ENCODE measurements around the gene JAML.
"Not testable (repeated sequence)": the region's sequence is repeated elsewhere in the genome, so short reads cannot be mapped to it uniquely, and the experiment has no call there.

JAML gene

GRCh38 chr11:118200497-118200896 lies 24.3 kb downstream of the JAML start:
- Histone ChIP-seq H3K36me3 (no peaks in the 10 kb centered on the region), H4K20me1 (no peaks in the 10 kb centered on the region), H3K4me2 (no peak overlapping the region), H3K27me3 (no peaks in the 10 kb centered on the region), H3K4me3 (no peak overlapping the region), H3K9me3 (no peaks in the 10 kb centered on the region), H3K27ac (no peak overlapping the region), H3K4me1 (no peaks in the 10 kb centered on the region), H3K9ac (no peak overlapping the region)
- TF ChIP-seq Cebpa-rat (IDR thresholded peaks at IDR 0.05), result no peak

DNA sequence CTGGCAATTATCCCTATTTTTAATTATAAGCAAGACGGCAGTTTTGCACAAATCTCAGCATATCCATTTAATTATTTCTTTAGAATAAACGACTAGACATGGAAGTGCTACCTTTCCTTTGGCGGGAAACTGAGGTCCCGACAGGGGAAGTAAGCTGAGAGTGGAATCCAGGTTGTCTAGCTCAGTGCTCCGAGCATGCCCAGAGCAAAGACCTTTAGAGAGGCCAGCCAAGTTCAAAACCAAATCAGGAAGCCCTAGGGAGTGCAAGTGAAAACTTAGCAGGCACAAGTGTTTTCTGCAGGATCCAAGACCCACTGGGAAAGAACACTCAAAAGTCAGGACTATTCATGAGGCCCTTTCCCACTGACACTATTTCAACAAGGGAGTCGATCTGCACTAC lies 25.7 kb downstream of the JAML start:
- TF ChIP-seq Cebpa-rat (IDR thresholded peaks at IDR 0.05), result no peak
- Histone ChIP-seq H3K9me3 (no peaks in the 10 kb centered on the region), H4K20me1 (no peaks in the 10 kb centered on the region), H3K27ac (no peak overlapping the region), H3K4me2 (no peak overlapping the region), H3K27me3 (no peaks in the 10 kb centered on the region), H3K4me1 (no peaks in the 10 kb centered on the region), H3K9ac (no peak overlapping the region), H3K4me3 (no peak overlapping the region), H3K36me3 (no peaks in the 10 kb centered on the region)

GRCh38 chr11:118198370-118198769 lies 26.4 kb downstream of the JAML start:
- Histone ChIP-seq H4K20me1 (no peaks in the 10 kb centered on the region), H3K4me3 (no peak overlapping the region), H3K9me3 (no peaks in the 10 kb centered on the region), H3K27me3 (no peaks in the 10 kb centered on the region), H3K4me1 (no peaks in the 10 kb centered on the region), H3K36me3 (no peaks in the 10 kb centered on the region), H3K9ac (no peak overlapping the region), H3K4me2 (no peak overlapping the region), H3K27ac (no peak overlapping the region)
- TF ChIP-seq Cebpa-rat (IDR thresholded peaks at IDR 0.05), result no peak

DNA sequence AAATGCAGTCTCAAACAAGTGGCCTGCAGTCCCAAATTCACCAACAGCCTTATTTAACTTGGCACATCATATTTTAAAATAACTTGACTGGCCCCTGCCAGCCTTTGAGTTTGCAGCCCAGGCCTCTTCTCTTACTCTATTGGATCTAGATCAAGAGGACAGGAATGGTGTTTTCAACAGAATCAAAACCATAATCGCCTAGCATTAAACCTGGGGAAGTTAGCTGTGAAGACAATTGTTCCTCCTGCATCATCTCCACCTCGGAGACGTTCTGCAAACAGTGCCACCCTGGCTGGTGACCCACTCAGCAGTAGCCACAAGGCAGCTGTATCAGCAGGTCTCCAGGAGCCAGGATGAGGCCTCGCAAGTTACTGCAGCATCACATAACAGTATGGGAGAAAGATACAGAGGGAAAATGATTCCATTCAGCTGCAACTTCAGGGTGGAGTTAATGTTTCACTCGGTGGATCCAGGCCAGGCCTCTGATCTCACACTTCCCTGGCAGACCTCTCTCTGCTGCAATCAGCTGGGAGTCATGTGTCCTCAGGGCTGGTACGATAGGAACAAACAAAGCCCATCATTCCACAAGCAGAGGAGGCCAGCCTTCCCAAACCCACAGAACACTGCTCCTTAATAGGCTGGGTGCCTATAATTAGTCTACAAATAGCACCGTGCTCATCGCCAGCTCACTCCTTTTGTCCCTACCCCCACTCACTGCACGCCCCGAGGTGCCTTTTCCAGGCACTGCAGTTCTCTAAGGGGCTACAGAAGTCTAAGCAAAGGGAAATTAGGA lies 29.8 kb downstream of the JAML start:
- peaks cover 18% of the 10 kb centered on the region for H3K9me3 ChIP-seq
- no peaks in the 10 kb centered on the region for H3K27me3 ChIP-seq
- no peak overlapping the region for H3K4me2 ChIP-seq
- no peak for TF ChIP-seq Cebpa-rat (IDR thresholded peaks at IDR 0.05)
- no peaks in the 10 kb centered on the region for H3K36me3 ChIP-seq
- no peak overlapping the region for H3K4me3 ChIP-seq
- H3K27ac ChIP-seq, result no peak overlapping the region
- H3K4me1 ChIP-seq, result no peaks in the 10 kb centered on the region
- H3K9ac ChIP-seq, result no peak overlapping the region
- H4K20me1 ChIP-seq, result no peaks in the 10 kb centered on the region

DNA sequence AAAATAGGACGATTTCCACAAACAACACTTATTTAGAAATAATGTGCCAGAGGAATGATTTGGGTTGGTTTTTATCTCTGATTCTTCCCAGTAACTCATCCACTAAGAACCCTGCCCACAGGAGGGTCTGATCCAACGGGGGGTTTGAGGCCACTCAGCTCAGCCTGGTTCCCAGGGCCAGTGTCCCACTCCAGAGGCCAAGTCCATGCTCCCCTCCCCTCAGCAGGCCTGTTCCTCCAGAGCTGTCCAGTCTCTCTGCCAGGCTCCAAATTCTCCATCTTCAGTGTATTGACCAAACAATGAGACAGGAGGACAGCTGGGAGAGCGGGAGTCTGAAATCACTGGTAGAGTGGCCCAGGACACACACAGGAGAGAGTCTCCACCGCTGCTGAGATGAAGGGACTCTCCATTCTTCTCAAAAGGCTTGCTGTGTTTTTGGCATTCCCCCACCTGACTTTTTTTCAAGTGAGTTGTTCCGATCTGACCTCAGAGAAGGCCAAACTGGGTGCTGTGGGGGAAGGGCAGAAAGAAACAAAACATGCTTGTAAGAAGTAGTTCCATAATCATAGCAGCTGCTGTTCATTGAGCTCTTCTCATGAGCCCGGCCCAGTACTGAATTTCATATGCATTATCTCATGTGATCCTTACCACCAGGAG lies 30.8 kb downstream of the JAML start:
- Histone ChIP-seq H3K9me3 (peaks cover 18% of the 10 kb centered on the region), H3K4me2 (no peak overlapping the region), H3K4me1 (no peaks in the 10 kb centered on the region), H4K20me1 (no peaks in the 10 kb centered on the region), H3K27me3 (no peaks in the 10 kb centered on the region), H3K27ac (no peak overlapping the region), H3K36me3 (no peaks in the 10 kb centered on the region), H3K9ac (no peak overlapping the region), H3K4me3 (no peak overlapping the region)
- no peak for TF ChIP-seq Cebpa-rat (IDR thresholded peaks at IDR 0.05)

- H3K4me3 ChIP-seq, H3K9ac ChIP-seq, H3K4me1 ChIP-seq, H4K20me1 ChIP-seq, H3K27ac ChIP-seq, H3K4me2 ChIP-seq, H3K36me3 ChIP-seq, H3K27me3 ChIP-seq: not testable (repeated sequence)
- peaks cover 18% of the 10 kb centered on the region for H3K9me3 ChIP-seq
These were observed 32.0 kb downstream of the JAML start for GRCh38 chr11:118192817-118193216.

DNA sequence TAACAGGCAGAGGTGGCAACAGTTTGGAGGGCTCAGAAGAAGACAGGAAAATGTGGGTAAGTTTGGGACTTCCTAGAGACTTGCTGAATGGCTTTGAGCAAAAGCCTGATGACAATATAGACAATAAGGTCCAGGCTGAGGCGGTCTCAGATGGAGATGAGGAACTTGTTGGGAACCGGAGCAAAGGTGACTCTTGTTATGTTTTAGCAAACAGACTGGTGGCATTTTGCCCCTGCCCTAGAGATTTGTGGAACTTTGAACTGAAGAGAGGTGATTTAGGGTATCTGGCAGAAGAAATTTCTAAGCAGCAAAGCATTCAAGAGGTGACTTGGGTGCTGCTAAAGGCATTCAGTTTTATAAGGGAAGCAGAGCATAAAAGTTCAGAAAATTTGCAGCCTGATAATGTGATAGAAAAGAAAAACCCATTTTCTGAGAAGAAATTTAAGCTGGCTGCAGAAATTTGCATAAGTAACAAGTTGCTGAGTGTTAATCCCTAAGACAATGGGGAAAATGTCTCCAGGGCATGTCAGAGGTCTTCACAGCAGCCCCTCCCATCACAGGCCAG lies 33.8 kb downstream of the JAML start:
- not testable (repeated sequence) for H3K27me3 ChIP-seq, H3K4me1 ChIP-seq, H4K20me1 ChIP-seq, H3K4me2 ChIP-seq, H3K4me3 ChIP-seq, H3K9ac ChIP-seq, H3K27ac ChIP-seq, H3K36me3 ChIP-seq
- peaks cover 18% of the 10 kb centered on the region for H3K9me3 ChIP-seq

DNA sequence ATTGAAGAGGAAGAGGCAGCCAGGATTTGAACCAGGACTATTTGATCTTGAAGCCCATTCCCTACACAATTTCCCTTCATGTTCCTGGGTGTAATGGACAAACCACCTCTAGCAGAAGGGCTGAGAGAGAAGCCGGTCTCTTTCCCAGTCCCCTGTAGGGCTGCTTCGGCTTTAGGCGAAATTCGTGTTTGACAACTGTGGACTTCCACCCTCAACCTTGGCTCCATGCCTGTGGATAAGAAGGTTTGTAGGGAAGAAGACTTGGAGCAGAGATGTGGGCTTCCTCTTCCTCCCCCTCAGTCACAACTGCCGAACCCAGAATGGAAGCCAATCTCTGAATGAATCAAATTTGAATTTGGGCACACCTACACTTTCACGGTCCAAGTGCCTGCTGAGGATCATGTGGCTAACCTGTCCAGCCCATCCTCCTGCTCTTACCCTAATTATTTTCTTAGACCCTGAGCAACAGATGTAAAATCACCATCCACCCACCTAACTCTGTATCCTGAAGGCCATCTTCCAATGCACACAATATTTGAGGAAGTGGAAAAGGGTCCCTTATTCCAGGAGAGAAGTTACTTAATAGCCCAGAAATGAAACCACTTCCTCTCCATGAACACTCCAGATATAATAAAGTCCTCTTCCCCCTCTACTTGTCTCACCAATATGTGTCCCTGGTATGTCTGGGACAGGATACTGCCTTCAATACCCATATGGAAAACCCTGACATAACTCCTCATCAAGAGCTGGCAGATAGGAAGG lies 38.3 kb downstream of the JAML start:
- H3K9me3 ChIP-seq, result peaks cover 3% of the 10 kb centered on the region; the same call in 1 of the 2 replicates
- H3K4me1 ChIP-seq, result peaks cover 7% of the 10 kb centered on the region; the same call in 1 of the 2 replicates
- no peak overlapping the region for H3K4me3 ChIP-seq
- H3K9ac ChIP-seq, result no peak overlapping the region
- no peaks in the 10 kb centered on the region for H4K20me1 ChIP-seq
- H3K36me3 ChIP-seq, result no peaks in the 10 kb centered on the region
- H3K27me3 ChIP-seq, result no peaks in the 10 kb centered on the region
- H3K4me2 ChIP-seq, result no peak overlapping the region
- H3K27ac ChIP-seq, result no peak overlapping the region
- no peak for TF ChIP-seq Cebpa-rat (IDR thresholded peaks at IDR 0.05)

DNA sequence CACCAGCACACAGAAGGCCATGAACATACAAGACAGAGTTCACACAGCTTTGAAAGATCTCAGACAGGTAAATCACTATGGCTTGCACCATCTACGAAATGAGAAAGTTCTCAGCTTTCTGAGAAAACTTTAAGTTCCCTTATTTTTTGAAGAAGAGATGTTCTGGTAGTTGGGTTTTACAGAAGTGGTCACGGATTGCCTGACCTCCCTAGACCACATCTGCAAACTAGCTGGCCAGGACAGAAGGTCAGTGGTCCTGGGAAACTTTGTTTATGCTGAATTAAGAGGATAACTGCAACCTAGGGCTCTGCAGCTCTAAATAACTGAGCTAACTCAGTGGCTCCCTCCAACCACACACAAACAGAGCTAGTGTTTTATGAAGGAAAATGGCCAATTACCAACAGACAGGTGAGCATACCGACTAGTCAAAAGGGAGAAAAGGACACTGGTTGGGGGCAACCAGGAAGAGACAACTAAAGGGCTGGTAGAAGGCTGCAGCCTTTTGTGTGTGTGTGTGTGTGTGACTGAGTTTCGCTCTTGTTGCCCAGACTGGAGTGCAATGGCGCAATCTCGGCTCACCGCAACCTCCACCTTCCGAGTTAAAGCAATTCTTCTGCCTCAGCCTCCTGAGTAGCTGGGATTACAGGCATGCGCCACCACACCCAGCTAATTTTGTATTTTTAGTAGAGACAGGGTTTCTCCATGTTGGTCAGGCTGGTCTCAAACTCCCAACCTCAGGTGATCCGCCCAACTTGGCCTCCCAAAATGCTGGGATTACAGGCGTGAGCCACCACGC lies 39.8 kb downstream of the JAML start:
- Histone ChIP-seq H3K27me3 (no peaks in the 10 kb centered on the region), H3K9ac (no peak overlapping the region), H4K20me1 (no peaks in the 10 kb centered on the region), H3K4me2 (no peak overlapping the region), H3K27ac (no peak overlapping the region), H3K4me1 (peaks cover 16% of the 10 kb centered on the region), H3K36me3 (no peaks in the 10 kb centered on the region), H3K4me3 (no peak overlapping the region), H3K9me3 (no peaks in the 10 kb centered on the region)
- TF ChIP-seq Cebpa-rat (IDR thresholded peaks at IDR 0.05), result no peak

GRCh38 chr11:118183691-118184090 lies 41.1 kb downstream of the JAML start:
- H3K4me1 ChIP-seq, result peaks cover 21% of the 10 kb centered on the region
- not testable (repeated sequence) for H3K27ac ChIP-seq, H4K20me1 ChIP-seq, H3K4me3 ChIP-seq, H3K9ac ChIP-seq, H3K36me3 ChIP-seq, H3K4me2 ChIP-seq, H3K27me3 ChIP-seq, H3K9me3 ChIP-seq

All from BLaER1 (cell line).